Panc1 (cell line): Measurements from ENCODE around the gene ST6GALNAC6. TPM values are rescaled to one million over a fixed set of nuclear protein-coding genes. Genes with fewer than 3 reads are reported as not detected.

Experiments used
- ATAC-seq: fragments of 200-7000 bp; cut with Tn5 transposase; 2 replicates; pipeline ENCODE4 v1.9.1; 2020; ENCODE audit warnings: mild to moderate bottlenecking, moderate library complexity
- BruUV-seq: library from RNA; stranded (reverse); fragments of 400-500 nt; replicated peaks from 2 replicates; lab custom pipeline; 2021; lab: Mats Ljungman, UMichigan
- CTCF ChIA-PET: fragments of 300-600 bp; sonication (Branson Sonifier 250); formaldehyde crosslinking; loops from one replicate; lab custom pipeline; 2022; ENCODE audit warnings: antibody characterized with exemption; lab: Charles Lee
- POLR2A ChIA-PET: fragments of 300-600 bp; sonication (Branson Sonifier 250); formaldehyde crosslinking; loops from one replicate; lab custom pipeline; 2022; ENCODE audit warnings: antibody characterized with exemption; lab: Charles Lee
- DNase-seq: peaks from one replicate; pipeline ENCODE4 v3.0.0-alpha.2; 2010; ENCODE audit warnings: low read depth, low spot score
- H3K27ac ChIP-seq: 2 replicates; pipeline ENCODE4 v1.5.1; 2011; ENCODE audit warnings: mild to moderate bottlenecking, low read length, inconsistent platforms
- H3K27me3 ChIP-seq: fragments of 200-500 bp; sonication (Bioruptor generic); 2 replicates; pipeline ENCODE4 v1.6.0; 2014; ENCODE audit warnings: low read length, inconsistent platforms; ENCODE audit not compliant: control insufficient read depth, insufficient read depth
- H3K36me3 ChIP-seq: fragments of 200-500 bp; sonication (Bioruptor generic); 2 replicates; pipeline ENCODE4 v1.5.1; 2014; ENCODE audit warnings: inconsistent platforms, mild to moderate bottlenecking, low read length, moderate library complexity; ENCODE audit not compliant: control insufficient read depth, insufficient read depth
- H3K4me1 ChIP-seq: 2 replicates; pipeline ENCODE4 v1.5.1; 2011; ENCODE audit warnings: inconsistent platforms, mild to moderate bottlenecking, low read length, moderate library complexity; ENCODE audit not compliant: control insufficient read depth, insufficient read depth
- H3K4me3 ChIP-seq, 2 experiments: 2 replicates each; pipeline ENCODE4 v1.5.1; 2011 to 2012; ENCODE audit warnings: low read depth in 2 of 2, low read length in 2 of 2, mild to moderate bottlenecking in 2 of 2, inconsistent platforms in 1 of 2, moderate library complexity in 1 of 2
- H3K9me3 ChIP-seq: fragments of 200-500 bp; sonication (Bioruptor generic); 2 replicates; pipeline ENCODE4 v1.5.1; 2014; ENCODE audit warnings: low read depth, mild to moderate bottlenecking, inconsistent platforms, low read length, moderate library complexity; ENCODE audit not compliant: control insufficient read depth, insufficient read depth
- CTCF ChIP-seq: fragments of 450-650 bp; IDR thresholded peaks from 2 replicates; pipeline ENCODE4 v1.5.1; 2017; ENCODE audit warnings: mild to moderate bottlenecking
- POLR2AphosphoS5 ChIP-seq: IDR thresholded peaks from 2 replicates; pipeline ENCODE4 v1.6.1; 2012; ENCODE audit warnings: mild to moderate bottlenecking, low read depth, low read length, moderate library complexity
- REST ChIP-seq, 2 experiments: IDR thresholded peaks; 2 replicates each; pipeline ENCODE4 v1.6.1; 2011 to 2012; ENCODE audit warnings: low read depth in 2 of 2, control low read depth in 1 of 2, low read length in 1 of 2, mild to moderate bottlenecking in 1 of 2, moderate library complexity in 1 of 2; ENCODE audit not compliant: insufficient read depth in 1 of 2
- SIN3A ChIP-seq: IDR thresholded peaks from 2 replicates; pipeline ENCODE4 v1.6.1; 2012; ENCODE audit warnings: low read depth, mild to moderate bottlenecking, low read length, moderate library complexity, borderline replicate concordance; ENCODE audit not compliant: insufficient read depth
- TCF7L2 ChIP-seq: IDR thresholded peaks from 2 replicates; pipeline ENCODE4 v1.6.1; 2011; ENCODE audit warnings: mild to moderate bottlenecking, low read depth, low read length, inconsistent platforms
- in situ Hi-C: cut with HindIII; loops from 2 replicates; pipeline ENCODE4 v1.10.0; 2016; ENCODE audit warnings: low sequenced_read_pairs, low pct_unique_long_range_greater_than_20kb
- intact Hi-C: fragments of 100-400 bp; cut with micrococcal nuclease; formaldehyde crosslinking; loops from one replicate; pipeline ENCODE4 v1.10.0; 2022; ENCODE audit not compliant: unreplicated experiment
- total RNA-seq: library from RNA; stranded (reverse); gene quantifications from one replicate; pipeline ENCODE4 v1.2.1, GENCODE V29; 2021; ENCODE audit not compliant: unreplicated experiment

ST6GALNAC6 gene
- total RNA-seq, 1 experiment from 2014 or later, result 50.2 TPM

GRCh38 chr9:127872369-127873222 lies 26.8 kb downstream of the ST6GALNAC6 start:
- DNase-seq (no peak), ATAC-seq (no peak)
- no peak for TF ChIP-seq REST (IDR thresholded peaks at IDR 0.05; ENCODE audit: insufficient read depth in 1 of 2, low read depth in 2 of 2, low read length in 1 of 2)
- TF ChIP-seq TCF7L2, result no peak
- no peak for TF ChIP-seq SIN3A
- TF ChIP-seq POLR2AphosphoS5, result no peak
- TF ChIP-seq CTCF, result no peak
- no peak overlapping the region for H3K27ac ChIP-seq
- no peaks in the 10 kb centered on the region for H3K27me3 ChIP-seq
- peaks cover 22% of the 10 kb centered on the region; the same call in 1 of the 2 replicates for H3K4me1 ChIP-seq
- POLR2A ChIA-PET, result no interaction called here
- H3K4me3 ChIP-seq, result no peak overlapping the region
- CTCF ChIA-PET, result no interaction called here
- intact Hi-C loops (loop anchor here (10.0 kb wide), 1 partner anchor 68 kb away; the partner anchor contains the start of gene FPGS), in situ Hi-C loops (no loop called here)
- no peaks in the 10 kb centered on the region for H3K9me3 ChIP-seq
- BruUV-seq, result no TSS peak
- no peaks in the 10 kb centered on the region for H3K36me3 ChIP-seq

GRCh38 chr9:127871531-127871930 lies 27.9 kb downstream of the ST6GALNAC6 start:
- H3K27ac ChIP-seq, result no peak overlapping the region
- ChIA-PET CTCF (no interaction called here), POLR2A (no interaction called here)
- no TSS peak for BruUV-seq
- H3K36me3 ChIP-seq, result no peaks in the 10 kb centered on the region
- no peak overlapping the region for H3K4me3 ChIP-seq
- ATAC-seq, result no peak
- DNase-seq, result no peak
- in situ Hi-C loops (no loop called here), intact Hi-C loops (loop anchor here (10.0 kb wide), 1 partner anchor 67 kb away; the partner anchor contains the start of gene FPGS)
- H3K4me1 ChIP-seq, result peaks cover 18% of the 10 kb centered on the region; the same call in 1 of the 2 replicates
- H3K27me3 ChIP-seq, result no peaks in the 10 kb centered on the region
- no peak for TF ChIP-seq TCF7L2
- no peak for TF ChIP-seq POLR2AphosphoS5
- TF ChIP-seq CTCF, result no peak
- TF ChIP-seq SIN3A, result no peak
- TF ChIP-seq REST (IDR thresholded peaks at IDR 0.05; ENCODE audit: insufficient read depth in 1 of 2, low read depth in 2 of 2, low read length in 1 of 2), result no peak
- H3K9me3 ChIP-seq, result no peaks in the 10 kb centered on the region
